ENCODE measurements around the gene RHOD. TPM values are rescaled to one million over a fixed set of nuclear protein-coding genes. Genes with fewer than 3 reads are reported as not detected.

RHOD gene
- polyA plus RNA-seq, 1 donor (not counting 4 experiments of a cell fraction or from before 2014, with no cell fraction given) = 119 TPM

DNA sequence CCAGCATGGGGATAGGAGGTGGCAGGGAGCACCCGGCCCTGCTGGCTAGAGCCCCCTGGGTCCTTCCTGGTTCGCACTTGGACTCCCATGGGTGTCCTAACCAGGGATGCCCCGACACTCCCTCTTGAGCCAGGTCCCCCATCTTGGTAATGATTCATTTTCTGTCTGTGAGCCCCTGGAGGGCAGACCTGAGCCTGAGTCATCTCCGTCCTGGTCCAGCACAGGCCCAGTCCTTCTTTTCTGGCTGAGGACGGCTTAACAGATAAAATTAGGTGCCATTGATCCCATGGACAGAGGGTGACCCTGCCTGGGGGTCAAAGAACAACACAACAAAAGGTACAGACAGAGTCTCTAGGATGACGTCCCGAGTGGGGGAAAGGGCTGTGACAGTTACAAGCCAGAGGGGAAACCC lies 3.5 kb downstream of the RHOD start:
- no peaks in the 10 kb centered on the region for H4K20me1 ChIP-seq (ENCODE audit: control insufficient read depth, extremely low read depth, insufficient read depth, low read length)

DNA sequence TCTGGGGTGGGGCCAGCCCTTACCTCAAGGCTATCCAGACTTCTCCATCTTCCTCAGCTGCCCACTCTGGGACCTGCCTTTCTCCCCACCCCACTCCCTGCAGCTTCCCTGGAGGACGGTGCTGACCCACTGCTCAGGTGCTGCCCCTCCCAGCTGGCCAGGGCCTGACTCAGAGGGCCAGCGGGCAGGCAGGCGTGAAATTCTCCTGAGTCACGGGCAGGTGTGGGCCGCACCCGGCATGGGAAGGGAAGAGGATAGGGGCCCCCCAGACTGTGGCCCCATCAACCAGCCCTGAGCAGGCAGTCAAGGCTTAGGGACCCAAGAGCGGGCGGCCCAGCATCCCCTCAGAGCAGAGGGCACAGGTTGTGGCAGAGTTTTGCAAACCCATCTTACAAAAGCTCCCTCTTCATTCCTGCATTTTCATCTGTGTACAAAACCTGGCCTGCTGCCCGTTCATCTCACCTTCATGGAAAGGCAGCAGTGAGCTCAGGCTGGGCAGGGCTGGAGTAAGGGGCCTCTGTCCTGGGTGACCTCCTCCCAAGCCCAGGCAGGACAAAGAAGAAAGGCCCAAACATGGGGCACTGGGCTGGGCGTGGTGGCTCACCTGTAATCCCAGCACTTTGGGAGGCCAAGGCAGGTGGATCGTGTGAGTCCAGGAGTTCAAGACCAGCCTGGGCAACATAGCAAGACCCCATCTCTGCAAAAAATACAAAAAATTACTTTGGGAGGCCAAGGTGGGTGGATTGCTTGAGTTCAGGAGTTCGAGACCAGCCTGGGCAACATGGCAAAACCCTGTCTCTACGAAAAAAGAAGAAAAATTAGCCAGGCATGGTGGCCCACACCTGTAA lies 6.1 kb downstream of the RHOD start:
- DNase-seq (ENCODE audit: low read depth, low spot score) (peak; percentile 72), FAIRE-seq (peak; percentile 91)
- TF ChIP-seq, protein P1, sequence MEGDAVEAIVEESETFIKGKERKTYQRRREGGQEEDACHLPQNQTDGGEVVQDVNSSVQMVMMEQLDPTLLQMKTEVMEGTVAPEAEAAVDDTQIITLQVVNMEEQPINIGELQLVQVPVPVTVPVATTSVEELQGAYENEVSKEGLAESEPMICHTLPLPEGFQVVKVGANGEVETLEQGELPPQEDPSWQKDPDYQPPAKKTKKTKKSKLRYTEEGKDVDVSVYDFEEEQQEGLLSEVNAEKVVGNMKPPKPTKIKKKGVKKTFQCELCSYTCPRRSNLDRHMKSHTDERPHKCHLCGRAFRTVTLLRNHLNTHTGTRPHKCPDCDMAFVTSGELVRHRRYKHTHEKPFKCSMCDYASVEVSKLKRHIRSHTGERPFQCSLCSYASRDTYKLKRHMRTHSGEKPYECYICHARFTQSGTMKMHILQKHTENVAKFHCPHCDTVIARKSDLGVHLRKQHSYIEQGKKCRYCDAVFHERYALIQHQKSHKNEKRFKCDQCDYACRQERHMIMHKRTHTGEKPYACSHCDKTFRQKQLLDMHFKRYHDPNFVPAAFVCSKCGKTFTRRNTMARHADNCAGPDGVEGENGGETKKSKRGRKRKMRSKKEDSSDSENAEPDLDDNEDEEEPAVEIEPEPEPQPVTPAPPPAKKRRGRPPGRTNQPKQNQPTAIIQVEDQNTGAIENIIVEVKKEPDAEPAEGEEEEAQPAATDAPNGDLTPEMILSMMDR (optimal IDR thresholded peaks at IDR 0.05 in 1 of 3, IDR thresholded peaks at IDR 0.05 in 1 of 3, conservative IDR thresholded peaks at IDR 0.05 in 1 of 3; ENCODE audit: extremely low read depth in 1 of 3, insufficient read depth in 2 of 3, low read length in 3 of 3) = no peak
- TF ChIP-seq EZH2 (IDR thresholded peaks at IDR 0.05; ENCODE audit: low read length) = no peak
- Histone ChIP-seq H3K79me2 (ENCODE audit: control insufficient read depth, insufficient read depth, low read length) (peaks cover 71% of the 10 kb centered on the region), H2AFZ (ENCODE audit: control insufficient read depth, low read length) (no peak overlapping the region), H3K36me3 (ENCODE audit: control insufficient read depth in 2 of 2, extremely low read depth in 1 of 2, insufficient read depth in 2 of 2, low read length in 2 of 2) (peaks cover 11 to 24% of the 10 kb centered on the region in 2 experiments), H3K27ac (ENCODE audit: control insufficient read depth, insufficient read depth, low read length) (peak overlapping the region; percentile 89), H3K4me1 (ENCODE audit: control insufficient read depth, extremely low read depth, insufficient read depth, low read length) (peaks cover 37% of the 10 kb centered on the region), H3K9me1 (ENCODE audit: control insufficient read depth, extremely low read depth, insufficient read depth, low read length) (no peaks in the 10 kb centered on the region), H3K4me3 (ENCODE audit: control insufficient read depth in 2 of 3, extremely low read depth in 1 of 3, insufficient read depth in 2 of 3, low read depth in 1 of 3, low read length in 3 of 3) (peak overlapping the region in 1 of 3 experiments; percentile 51), H3K27me3 (ENCODE audit: control insufficient read depth, extremely low read depth, insufficient read depth, low read length) (no peaks in the 10 kb centered on the region), H3K9ac (ENCODE audit: control insufficient read depth, extremely low read depth, insufficient read depth, low read length) (peak overlapping the region; percentile 71), H4K20me1 (ENCODE audit: control insufficient read depth, extremely low read depth, insufficient read depth, low read length) (no peaks in the 10 kb centered on the region), H3K9me3 (ENCODE audit: control insufficient read depth, low read depth, low read length) (no peaks in the 10 kb centered on the region), H3K4me2 (ENCODE audit: control insufficient read depth, extremely low read depth, insufficient read depth, low read depth, low read length) (peak overlapping the region; percentile 63)
- dilution Hi-C loops (cut with MboI; ENCODE audit: extremely low pct_ligation_motif_present, low sequenced_read_pairs) = no loop called here

More for the DNA sequence above, 3.5 kb downstream of the RHOD start:
- no peak overlapping the region for H3K9ac ChIP-seq (ENCODE audit: control insufficient read depth, extremely low read depth, insufficient read depth, low read length)
- no peaks in the 10 kb centered on the region for H3K27me3 ChIP-seq (ENCODE audit: control insufficient read depth, extremely low read depth, insufficient read depth, low read length)
- H3K4me1 ChIP-seq (ENCODE audit: control insufficient read depth, extremely low read depth, insufficient read depth, low read length) = peaks cover 55% of the 10 kb centered on the region
- H3K9me1 ChIP-seq (ENCODE audit: control insufficient read depth, extremely low read depth, insufficient read depth, low read length) = no peaks in the 10 kb centered on the region
- peak overlapping the region; percentile 36 for H3K27ac ChIP-seq (ENCODE audit: control insufficient read depth, insufficient read depth, low read length)
- H3K9me3 ChIP-seq (ENCODE audit: control insufficient read depth, low read depth, low read length) = no peaks in the 10 kb centered on the region
- dilution Hi-C loops (cut with MboI; ENCODE audit: extremely low pct_ligation_motif_present, low sequenced_read_pairs) = no loop called here
- H3K4me3 ChIP-seq (ENCODE audit: control insufficient read depth in 2 of 3, extremely low read depth in 1 of 3, insufficient read depth in 2 of 3, low read depth in 1 of 3, low read length in 3 of 3) = no peak overlapping the region
- no peak for FAIRE-seq
- H3K36me3 ChIP-seq (ENCODE audit: control insufficient read depth in 2 of 2, extremely low read depth in 1 of 2, insufficient read depth in 2 of 2, low read length in 2 of 2) = peaks cover 2 to 9% of the 10 kb centered on the region in 2 experiments
- H2AFZ ChIP-seq (ENCODE audit: control insufficient read depth, low read length) = no peak overlapping the region
- DNase-seq (ENCODE audit: low read depth, low spot score) = no peak
- H3K4me2 ChIP-seq (ENCODE audit: control insufficient read depth, extremely low read depth, insufficient read depth, low read depth, low read length) = no peak overlapping the region
- peaks cover 60% of the 10 kb centered on the region for H3K79me2 ChIP-seq (ENCODE audit: control insufficient read depth, insufficient read depth, low read length)
- no peak for TF ChIP-seq EZH2 (IDR thresholded peaks at IDR 0.05; ENCODE audit: low read length)
- TF ChIP-seq, protein P1 (optimal IDR thresholded peaks at IDR 0.05 in 1 of 3, IDR thresholded peaks at IDR 0.05 in 1 of 3, conservative IDR thresholded peaks at IDR 0.05 in 1 of 3; ENCODE audit: extremely low read depth in 1 of 3, insufficient read depth in 2 of 3, low read length in 3 of 3) = no peak

Measured in keratinocyte (primary cell).